ENCODE measurements around the gene CINP. TPM values are rescaled to one million over a fixed set of nuclear protein-coding genes. Genes with fewer than 3 reads are reported as not detected.
"Not testable (repeated sequence)": the region's sequence is repeated elsewhere in the genome, so short reads cannot be mapped to it uniquely, and the experiment has no call there.

Gene CINP
- polyA plus RNA-seq, 1 experiment: 58.5 TPM

DNA sequence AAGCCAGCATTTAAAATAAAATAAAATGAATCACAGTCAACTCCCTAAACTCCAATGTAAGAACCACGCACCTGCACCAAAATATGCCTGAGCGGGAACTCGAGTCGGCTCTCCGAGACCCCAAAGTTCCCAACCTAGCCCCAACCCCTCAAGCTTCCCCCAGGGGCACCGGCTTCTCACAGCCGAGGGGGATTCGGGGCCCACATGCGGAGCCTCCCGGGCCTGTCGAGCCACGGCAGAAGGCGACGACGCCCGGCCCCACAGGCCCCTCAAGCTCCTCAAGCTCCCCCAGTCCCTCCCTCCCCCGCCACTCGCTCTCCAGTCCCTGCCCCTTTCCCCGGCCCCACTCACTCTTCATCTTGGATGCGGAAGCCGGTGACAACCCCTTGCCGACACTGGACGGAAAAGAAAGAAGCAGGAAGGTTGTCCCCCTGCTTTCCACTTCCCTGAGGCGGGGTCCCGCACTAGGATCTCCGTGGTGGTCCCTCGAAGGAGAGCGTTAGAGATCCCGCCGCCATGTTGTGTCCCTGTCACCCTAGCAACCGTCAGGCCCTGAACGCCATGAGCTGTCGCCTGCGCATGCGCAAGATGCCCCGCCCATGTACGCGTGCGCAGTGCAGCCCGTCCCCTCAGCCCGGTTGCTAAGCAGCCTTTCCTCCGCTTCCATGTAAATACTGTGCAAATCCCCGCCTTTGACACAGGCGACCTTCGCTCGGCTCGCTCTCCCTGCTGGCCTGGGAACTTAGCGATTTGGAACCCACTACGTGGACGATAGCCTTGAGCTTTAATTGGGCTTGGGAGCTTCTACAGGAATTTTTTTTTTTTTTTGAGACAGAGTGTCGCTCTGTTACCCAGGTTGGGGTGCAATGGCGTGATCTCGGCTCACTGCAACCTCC, 57.8 kb downstream of the CINP start, which contains the start of gene MOK:
MOK (minus strand) TSS at position 554 of the 896 bp plus-strand sequence; CDS start at position 358, 196 bp downstream.
- Histone ChIP-seq H3K27me3 (ENCODE audit: control insufficient read depth, insufficient read depth, low read length) (no peaks in the 10 kb centered on the region), H3K27ac (ENCODE audit: low read depth, low read length) (peak within 1 kb of the TSS; percentile 52), H3K4me3 (ENCODE audit: low read depth, low read length) (peak within 1 kb of the TSS; percentile 95), H3K9me3 (ENCODE audit: control insufficient read depth, insufficient read depth, low read length) (no peaks in the 10 kb centered on the region; the same call in 1 of the 2 replicates)
- DNase-seq (ENCODE audit: low read depth, low spot score): peak; percentile 92
- ChIA-PET CTCF (interaction anchor here (0.7 to 2.0 kb wide), 5 partner anchors 10 to 344 kb away, joined by 4 to 16 read pairs (median 8); no protein-coding TSS in a partner anchor), POLR2A (interaction anchor here (0.7 to 1.0 kb wide), 2 partner anchors 9 to 258 kb away, joined by 3 to 5 read pairs; no protein-coding TSS in a partner anchor)
- TF ChIP-seq, protein P1, sequence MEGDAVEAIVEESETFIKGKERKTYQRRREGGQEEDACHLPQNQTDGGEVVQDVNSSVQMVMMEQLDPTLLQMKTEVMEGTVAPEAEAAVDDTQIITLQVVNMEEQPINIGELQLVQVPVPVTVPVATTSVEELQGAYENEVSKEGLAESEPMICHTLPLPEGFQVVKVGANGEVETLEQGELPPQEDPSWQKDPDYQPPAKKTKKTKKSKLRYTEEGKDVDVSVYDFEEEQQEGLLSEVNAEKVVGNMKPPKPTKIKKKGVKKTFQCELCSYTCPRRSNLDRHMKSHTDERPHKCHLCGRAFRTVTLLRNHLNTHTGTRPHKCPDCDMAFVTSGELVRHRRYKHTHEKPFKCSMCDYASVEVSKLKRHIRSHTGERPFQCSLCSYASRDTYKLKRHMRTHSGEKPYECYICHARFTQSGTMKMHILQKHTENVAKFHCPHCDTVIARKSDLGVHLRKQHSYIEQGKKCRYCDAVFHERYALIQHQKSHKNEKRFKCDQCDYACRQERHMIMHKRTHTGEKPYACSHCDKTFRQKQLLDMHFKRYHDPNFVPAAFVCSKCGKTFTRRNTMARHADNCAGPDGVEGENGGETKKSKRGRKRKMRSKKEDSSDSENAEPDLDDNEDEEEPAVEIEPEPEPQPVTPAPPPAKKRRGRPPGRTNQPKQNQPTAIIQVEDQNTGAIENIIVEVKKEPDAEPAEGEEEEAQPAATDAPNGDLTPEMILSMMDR (IDR thresholded peaks at IDR 0.05; ENCODE audit: low read depth, low read length): no peak

DNA sequence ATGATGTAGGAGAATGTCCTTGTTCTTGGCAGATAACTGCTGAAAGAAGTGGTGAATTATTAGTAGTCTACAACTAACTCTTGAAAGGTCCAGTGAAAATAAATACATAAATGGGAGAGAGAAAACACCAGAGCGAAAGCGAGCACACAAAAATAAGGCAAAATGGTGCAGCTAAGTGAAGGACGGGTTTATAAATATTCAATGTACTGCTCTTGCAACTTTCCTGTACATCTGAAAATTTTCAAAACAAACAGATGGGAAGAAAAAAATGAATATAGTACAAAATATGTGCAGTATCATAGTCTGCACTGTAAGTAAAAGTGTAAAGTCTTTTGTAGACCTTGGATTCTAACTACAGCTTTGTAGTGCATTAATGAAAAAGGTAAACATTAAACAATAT, 59.0 kb downstream of the CINP start:
- TF ChIP-seq, protein P1 (IDR thresholded peaks at IDR 0.05; ENCODE audit: low read depth, low read length): no peak
- ChIA-PET CTCF (interaction anchor here (1.2 kb wide), 1 partner anchor 8 kb away, joined by 8 read pairs; no protein-coding TSS in a partner anchor), POLR2A (interaction anchor here (0.8 kb wide), 1 partner anchor 11 kb away, joined by 4 read pairs; no protein-coding TSS in a partner anchor)
- Histone ChIP-seq H3K27me3 (ENCODE audit: control insufficient read depth, insufficient read depth, low read length) (no peaks in the 10 kb centered on the region), H3K9me3 (ENCODE audit: control insufficient read depth, insufficient read depth, low read length) (no peaks in the 10 kb centered on the region; the same call in 1 of the 2 replicates), H3K4me3 (ENCODE audit: low read depth, low read length) (peak overlapping the region; percentile 7; the same call in 1 of the 2 replicates), H3K27ac (ENCODE audit: low read depth, low read length) (no peak overlapping the region)
- no peak for DNase-seq (ENCODE audit: low read depth, low spot score)

DNA sequence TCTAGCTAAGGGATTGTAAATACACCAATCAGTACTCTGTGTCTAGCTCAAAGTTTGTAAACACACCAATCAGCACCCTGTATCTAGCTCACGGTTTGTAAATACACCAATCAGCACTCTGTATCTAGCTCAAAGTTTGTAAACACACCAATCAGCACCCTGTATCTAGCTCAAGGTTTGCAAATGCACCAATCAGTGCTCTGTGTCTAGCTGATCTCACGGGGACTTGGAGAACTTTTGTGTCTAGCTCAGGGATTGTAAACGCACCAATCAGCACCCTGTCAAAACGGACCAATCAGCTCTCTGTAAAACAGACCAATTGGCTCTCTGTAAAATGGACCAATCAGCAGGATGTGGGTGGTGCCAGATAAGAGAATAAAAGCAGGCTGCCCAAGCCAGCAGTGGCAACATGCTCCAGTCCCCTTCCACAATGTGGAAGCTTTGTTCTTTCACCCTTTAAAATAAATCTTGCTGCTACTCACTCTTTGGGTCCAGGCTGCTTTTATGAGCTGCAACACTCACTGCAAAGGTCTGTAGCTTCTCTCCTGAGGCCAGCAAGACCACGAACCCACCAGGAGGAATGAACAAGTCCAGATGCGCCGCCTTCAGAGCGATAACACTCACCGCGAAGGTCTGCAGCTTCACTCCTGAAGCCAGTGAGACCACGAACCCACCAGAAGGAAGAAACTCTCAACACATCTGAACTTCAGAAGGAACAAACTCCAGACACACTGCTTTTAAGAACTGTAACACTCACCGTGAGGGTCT, 64.2 kb downstream of the CINP start:
- DNase-seq (ENCODE audit: low read depth, low spot score); H3K27ac ChIP-seq (ENCODE audit: low read depth, low read length); H3K4me3 ChIP-seq (ENCODE audit: low read depth, low read length); H3K27me3 ChIP-seq (ENCODE audit: control insufficient read depth, insufficient read depth, low read length); H3K9me3 ChIP-seq (ENCODE audit: control insufficient read depth, insufficient read depth, low read length): not testable (repeated sequence)
- ChIA-PET POLR2A (interaction anchor here (0.5 kb wide), 1 partner anchor 189 kb away, joined by 3 read pairs; no protein-coding TSS in a partner anchor), CTCF (interaction anchor here (0.9 kb wide), 1 partner anchor 18 kb away, joined by 3 read pairs; no protein-coding TSS in a partner anchor)

Other genes starting within 250 kb of the CINP start
- 14.2 and 16.6 TPM in 2 replicates for gene WDR20, start 223.0 kb downstream of the CINP start, polyA plus RNA-seq (2011; rRNA removed)
- 12.6 and 14.8 TPM in 2 replicates for gene MOK, start 57.7 kb downstream of the CINP start, polyA plus RNA-seq (2011; rRNA removed)
- 7.0 and 7.1 TPM in 2 replicates for gene ZNF839, start 43.1 kb downstream of the CINP start, polyA plus RNA-seq (2011; rRNA removed)
- 12.4 and 14.6 TPM in 2 replicates for gene TECPR2, start 51 bp upstream of the CINP start, polyA plus RNA-seq (2011; rRNA removed)
- 4.0 and 5.8 TPM in 2 replicates for gene ANKRD9, start 146.9 kb upstream of the CINP start, polyA plus RNA-seq (2011; rRNA removed)
- gene RCOR1, start 229.8 kb upstream of the CINP start, polyA plus RNA-seq (2011; rRNA removed): 14.4 and 16.7 TPM in 2 replicates

Data from AG04450 (cell line).